Naive thymus-derived CD4-positive, alpha-beta T cell (primary cell): ENCODE measurements around the gene ADAMTS17. TPM values are rescaled to one million over a fixed set of nuclear protein-coding genes. Genes with fewer than 3 reads are reported as not detected.

Source experiments
- ATAC-seq: fragments of 150-1000 bp; cut with Tn5 transposase; 2 replicates; pipeline ENCODE4 v1.10.0; 2021; ENCODE audit warnings: mild to moderate bottlenecking, moderate library complexity
- CTCF ChIA-PET: fragments of 350-600 bp; sonication (Branson Sonifier 250); formaldehyde crosslinking; loops from one replicate; lab custom pipeline; 2021; ENCODE audit warnings: antibody characterized with exemption; lab: Charles Lee
- POLR2A ChIA-PET: fragments of 350-600 bp; sonication (Branson Sonifier 250); formaldehyde crosslinking; loops from one replicate; lab custom pipeline; 2021; ENCODE audit warnings: antibody characterized with exemption, inconsistent platforms; lab: Charles Lee
- DNase-seq, 9 donors: peaks; one replicate each; pipeline versions ENCODE4 v3.0.0 to v3.0.0-alpha.2; 2020 to 2022; ENCODE audit warnings: mixed read lengths in 1 of 9
- H3K27ac ChIP-seq: one replicate; pipeline ENCODE4 v1.7.0; 2013; ENCODE audit warnings: mild to moderate bottlenecking, low read depth, low read length, moderate library complexity
- H3K27me3 ChIP-seq, 2 donors: one replicate each; pipeline ENCODE4 v1.7.0; 2013; ENCODE audit warnings: low read length in 2 of 2, mild to moderate bottlenecking in 2 of 2, moderate library complexity in 2 of 2; ENCODE audit not compliant: control insufficient read depth in 2 of 2, insufficient read depth in 2 of 2
- H3K36me3 ChIP-seq, 3 experiments: 1 replicate in 2 of 3; 2 replicates in 1 of 3; pipeline ENCODE4 v1.7.0; 2013; ENCODE audit warnings: low read length in 3 of 3, mild to moderate bottlenecking in 3 of 3, moderate library complexity in 1 of 3; ENCODE audit not compliant: insufficient read depth in 3 of 3, control insufficient read depth in 2 of 3
- H3K4me1 ChIP-seq, 2 donors: one replicate each; pipeline ENCODE4 v1.7.0; 2013; ENCODE audit warnings: low read length in 2 of 2, mild to moderate bottlenecking in 2 of 2, moderate library complexity in 1 of 2; ENCODE audit not compliant: control insufficient read depth in 2 of 2, insufficient read depth in 2 of 2
- H3K4me3 ChIP-seq: 2 replicates; pipeline ENCODE4 v1.7.0; 2013; ENCODE audit warnings: mild to moderate bottlenecking, low read length
- H3K9me3 ChIP-seq, 3 experiments: 1 replicate in 2 of 3; 2 replicates in 1 of 3; pipeline ENCODE4 v1.7.0; 2013; ENCODE audit warnings: low read length in 3 of 3; ENCODE audit not compliant: control insufficient read depth in 2 of 3
- H3K27ac Mint-ChIP-seq, 9 donors: one replicate each; pipeline ENCODE4 v1.8.0; 2020 to 2022; ENCODE audit warnings: mixed read lengths in 9 of 9, mild to moderate bottlenecking in 8 of 9, moderate library complexity in 5 of 9, inconsistent platforms in 2 of 9
- H3K27me3 Mint-ChIP-seq, 5 donors: one replicate each; pipeline ENCODE4 v1.8.0; 2021 to 2022; ENCODE audit warnings: mixed read lengths in 5 of 5, mild to moderate bottlenecking in 1 of 5
- H3K36me3 Mint-ChIP-seq, 5 donors: one replicate each; pipeline ENCODE4 v1.8.0; 2020 to 2022; ENCODE audit warnings: mixed read lengths in 5 of 5, mild to moderate bottlenecking in 3 of 5, inconsistent platforms in 1 of 5
- H3K4me1 Mint-ChIP-seq, 7 donors: one replicate each; pipeline ENCODE4 v1.8.0; 2020 to 2022; ENCODE audit warnings: mixed read lengths in 7 of 7, mild to moderate bottlenecking in 3 of 7, inconsistent platforms in 1 of 7
- H3K4me3 Mint-ChIP-seq, 10 donors: one replicate each; pipeline ENCODE4 v1.8.0; 2020 to 2022; ENCODE audit warnings: mild to moderate bottlenecking in 10 of 10, mixed read lengths in 10 of 10, moderate library complexity in 6 of 10, inconsistent platforms in 2 of 10
- H3K9me3 Mint-ChIP-seq, 11 donors: one replicate each; pipeline ENCODE4 v1.8.0; 2020 to 2022; ENCODE audit warnings: mixed read lengths in 11 of 11, mild to moderate bottlenecking in 4 of 11, inconsistent platforms in 1 of 11, moderate library complexity in 1 of 11
- intact Hi-C, 2 donors: fragments of 100-400 bp; cut with micrococcal nuclease; formaldehyde crosslinking; loops; one replicate each; pipeline ENCODE4 v1.15.1; 2023
- polyA plus RNA-seq, 2 donors: library from polyadenylated mRNA; unstranded; fragments of 300-500 nt; fragmentation: Illumina TruSeq; gene quantifications; one replicate each; pipeline ENCODE4 v1.2.3, GENCODE V29; 2021
- total RNA-seq, 6 experiments: library from RNA in 5 of 6; stranded (reverse) in 5 of 6; gene quantifications; 1 replicate in 5 of 6; 2 replicates in 1 of 6; pipeline ENCODE4 v1.2.3 and lab custom pipeline; 2021 to 2026

ADAMTS17 gene
- total and polyA plus RNA-seq, 7 experiments from 2014 or later, result 1.5 to 13.5 (median 3.2) TPM

DNA sequence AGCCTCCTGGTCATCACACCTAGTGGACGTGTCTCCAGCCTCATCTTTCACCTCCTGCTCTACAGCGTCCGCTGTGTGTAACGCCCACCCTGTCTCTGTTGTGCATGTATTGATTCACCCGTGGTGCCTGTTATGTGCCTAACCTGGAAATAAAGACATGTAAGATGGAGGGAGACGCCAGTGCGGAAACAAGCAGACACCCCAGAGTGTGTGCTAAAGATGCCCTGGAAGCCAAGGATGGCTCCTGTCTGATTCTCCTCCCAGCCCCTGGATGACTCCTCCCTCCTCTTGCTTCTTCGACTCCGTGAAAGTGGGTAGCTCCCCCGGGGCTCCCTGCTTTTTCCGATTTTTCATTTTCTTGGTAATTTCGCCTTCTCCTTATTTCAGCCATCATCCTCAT, 241.8 kb downstream of the ADAMTS17 start:
- Mint-ChIP-seq H3K4me1 (no peaks in the 10 kb centered on the region), H3K4me3 (no peak overlapping the region), H3K27ac (peak overlapping the region in 1 of 9 donors; percentile 2), H3K9me3 (peaks cover 0 to 3% (median 0%) of the 10 kb centered on the region in 11 donors), H3K27me3 (no peaks in the 10 kb centered on the region), H3K36me3 (peaks cover 0 to 23% (median 0%) of the 10 kb centered on the region in 5 donors)
- no peak for ATAC-seq
- intact Hi-C loops, result no loop called here
- ChIA-PET CTCF (no interaction called here), POLR2A (no interaction called here)
- Histone ChIP-seq H3K4me1 (no peaks in the 10 kb centered on the region), H3K4me3 (no peak overlapping the region), H3K27ac (no peak overlapping the region), H3K27me3 (no peaks in the 10 kb centered on the region), H3K36me3 (no peaks in the 10 kb centered on the region), H3K9me3 (no peaks in the 10 kb centered on the region)
- no peak for DNase-seq

DNA sequence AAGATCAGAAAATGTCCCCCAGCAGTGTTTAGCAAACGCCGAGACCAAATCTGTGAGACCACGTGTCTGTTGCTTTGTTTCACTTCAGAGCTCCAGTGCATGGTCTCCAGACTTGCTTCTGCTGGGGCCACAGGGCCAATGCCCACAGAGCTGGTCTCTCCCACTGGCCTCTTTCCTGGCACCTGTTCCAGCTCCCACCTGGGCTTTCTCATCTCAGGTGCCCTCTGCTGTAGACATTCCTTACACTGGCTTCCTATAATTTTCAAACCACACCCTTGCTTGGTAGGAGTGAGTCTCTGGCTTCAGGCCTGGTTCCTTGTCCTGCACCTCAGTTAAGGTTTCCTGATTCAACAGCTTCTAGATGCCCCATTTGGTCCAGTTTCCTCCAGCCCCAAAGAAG, 243.1 kb downstream of the ADAMTS17 start:
- Mint-ChIP-seq H3K9me3 (peaks cover 0 to 3% (median 0%) of the 10 kb centered on the region in 11 donors), H3K4me3 (no peak overlapping the region), H3K4me1 (no peaks in the 10 kb centered on the region), H3K27me3 (no peaks in the 10 kb centered on the region), H3K36me3 (peaks cover 0 to 23% (median 0%) of the 10 kb centered on the region in 5 donors), H3K27ac (no peak overlapping the region)
- Histone ChIP-seq H3K36me3 (no peaks in the 10 kb centered on the region), H3K4me3 (no peak overlapping the region), H3K27ac (no peak overlapping the region), H3K9me3 (no peaks in the 10 kb centered on the region), H3K27me3 (no peaks in the 10 kb centered on the region), H3K4me1 (no peaks in the 10 kb centered on the region)
- DNase-seq (no peak), ATAC-seq (no peak)
- ChIA-PET POLR2A (no interaction called here), CTCF (no interaction called here)
- intact Hi-C loops, result no loop called here

DNA sequence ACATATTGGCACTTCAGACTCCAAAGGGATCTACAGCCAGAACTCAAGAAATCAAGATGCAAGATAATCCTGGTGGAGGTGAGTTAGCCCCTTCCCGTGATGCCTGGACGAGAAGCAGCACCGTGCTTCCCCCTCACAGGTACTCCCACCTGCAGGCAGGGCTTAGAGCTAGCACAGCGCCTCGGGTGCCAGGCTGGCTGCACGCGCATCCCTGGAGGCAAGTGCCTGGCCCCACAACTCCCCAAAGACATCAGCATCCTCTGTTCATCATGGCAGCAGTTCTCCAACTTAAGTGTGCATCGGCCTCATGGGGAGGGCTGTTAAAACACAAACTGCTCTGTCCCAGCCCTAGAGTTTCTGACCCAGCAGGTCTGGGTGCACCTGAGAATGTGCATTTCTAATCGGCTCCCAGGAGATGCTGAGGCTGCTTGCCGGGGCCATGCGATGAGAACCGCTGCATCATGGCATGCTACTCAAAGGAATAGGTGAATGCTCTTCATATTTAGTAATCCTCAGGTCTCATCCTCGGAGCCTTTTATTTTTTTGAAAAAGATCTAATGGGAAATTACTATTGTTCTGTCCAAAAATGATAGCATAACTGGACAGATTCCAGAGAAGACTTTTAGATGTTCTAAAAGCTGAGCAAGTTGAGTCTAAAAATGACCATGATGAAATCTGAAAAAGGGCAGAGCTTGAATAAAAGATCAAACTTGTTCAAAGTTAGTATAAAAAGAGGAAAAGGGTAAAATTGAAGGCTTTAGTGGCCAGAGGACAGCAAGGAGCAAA, 244.2 kb downstream of the ADAMTS17 start:
- H3K4me1 Mint-ChIP-seq, result no peaks in the 10 kb centered on the region
- no peaks in the 10 kb centered on the region for H3K27me3 Mint-ChIP-seq
- DNase-seq (no peak), ATAC-seq (no peak)
- Histone ChIP-seq H3K4me1 (no peaks in the 10 kb centered on the region), H3K4me3 (no peak overlapping the region), H3K27ac (no peak overlapping the region), H3K36me3 (no peaks in the 10 kb centered on the region), H3K9me3 (no peaks in the 10 kb centered on the region), H3K27me3 (no peaks in the 10 kb centered on the region)
- intact Hi-C loops, result no loop called here
- H3K36me3 Mint-ChIP-seq, result peaks cover 0 to 20% (median 0%) of the 10 kb centered on the region in 5 donors
- peaks cover 0 to 1% (median 0%) of the 10 kb centered on the region in 11 donors for H3K9me3 Mint-ChIP-seq
- ChIA-PET POLR2A (no interaction called here), CTCF (no interaction called here)
- H3K27ac Mint-ChIP-seq, result peak overlapping the region in 1 of 9 donors; percentile 53
- H3K4me3 Mint-ChIP-seq, result no peak overlapping the region

DNA sequence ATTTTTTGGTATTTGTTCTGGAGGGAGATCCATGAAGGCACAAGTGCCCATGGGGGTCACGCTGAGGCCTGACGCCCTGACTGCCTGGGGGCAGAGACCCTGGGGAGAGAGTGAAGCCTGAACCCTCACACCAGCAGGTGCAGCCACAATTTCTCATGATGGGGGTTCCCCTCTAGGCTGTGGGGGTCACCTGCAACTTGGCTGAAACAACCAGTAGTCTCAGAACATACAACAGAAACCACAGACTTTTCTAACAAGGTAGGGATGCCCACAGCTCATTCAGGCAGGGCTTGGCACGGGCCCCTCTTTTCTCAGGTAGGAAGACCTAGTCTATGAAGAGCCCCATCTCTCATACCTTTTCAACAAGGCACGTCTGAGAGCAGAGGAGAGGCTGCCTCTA, 245.1 kb downstream of the ADAMTS17 start:
- no peaks in the 10 kb centered on the region for H3K36me3 ChIP-seq
- DNase-seq (no peak), ATAC-seq (no peak)
- H3K27ac ChIP-seq, result no peak overlapping the region
- Mint-ChIP-seq H3K9me3 (peaks cover 0 to 1% (median 0%) of the 10 kb centered on the region in 11 donors), H3K27ac (no peak overlapping the region), H3K27me3 (no peaks in the 10 kb centered on the region), H3K36me3 (peaks cover 0 to 20% (median 0%) of the 10 kb centered on the region in 5 donors), H3K4me3 (no peak overlapping the region), H3K4me1 (no peaks in the 10 kb centered on the region)
- no peaks in the 10 kb centered on the region for H3K9me3 ChIP-seq
- no peaks in the 10 kb centered on the region for H3K27me3 ChIP-seq
- ChIA-PET POLR2A (no interaction called here), CTCF (no interaction called here)
- no peaks in the 10 kb centered on the region for H3K4me1 ChIP-seq
- intact Hi-C loops, result no loop called here
- no peak overlapping the region for H3K4me3 ChIP-seq

DNA sequence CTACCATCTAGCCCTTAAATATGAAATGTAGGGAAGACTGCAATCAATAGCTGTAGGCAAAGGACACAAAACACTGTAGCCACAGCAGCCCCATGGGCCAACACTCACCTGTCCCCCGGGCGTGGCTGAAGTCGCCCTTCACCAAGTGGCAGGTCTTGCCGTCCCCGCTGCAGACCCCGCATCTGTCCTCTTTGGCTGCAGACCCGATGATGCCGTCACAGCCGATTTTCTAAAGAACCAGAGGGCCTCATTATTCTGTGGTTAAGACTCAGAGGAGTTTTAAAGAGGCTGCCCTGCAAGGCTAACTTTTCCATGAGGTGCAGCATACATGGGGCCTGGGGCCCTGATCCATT, 245.6 kb downstream of the ADAMTS17 start:
- peaks cover 0 to 1% (median 0%) of the 10 kb centered on the region in 11 donors for H3K9me3 Mint-ChIP-seq
- no peak for DNase-seq
- H3K27me3 ChIP-seq, result no peaks in the 10 kb centered on the region
- no peaks in the 10 kb centered on the region for H3K27me3 Mint-ChIP-seq
- H3K27ac Mint-ChIP-seq, result no peak overlapping the region
- H3K36me3 ChIP-seq, result no peaks in the 10 kb centered on the region
- no peaks in the 10 kb centered on the region for H3K9me3 ChIP-seq
- no peaks in the 10 kb centered on the region for H3K4me1 ChIP-seq
- no peaks in the 10 kb centered on the region for H3K4me1 Mint-ChIP-seq
- POLR2A ChIA-PET, result no interaction called here
- H3K4me3 Mint-ChIP-seq, result no peak overlapping the region
- intact Hi-C loops, result no loop called here
- ATAC-seq, result no peak
- peaks cover 0 to 19% (median 0%) of the 10 kb centered on the region in 5 donors for H3K36me3 Mint-ChIP-seq
- no peak overlapping the region for H3K27ac ChIP-seq
- CTCF ChIA-PET, result no interaction called here
- H3K4me3 ChIP-seq, result no peak overlapping the region

DNA sequence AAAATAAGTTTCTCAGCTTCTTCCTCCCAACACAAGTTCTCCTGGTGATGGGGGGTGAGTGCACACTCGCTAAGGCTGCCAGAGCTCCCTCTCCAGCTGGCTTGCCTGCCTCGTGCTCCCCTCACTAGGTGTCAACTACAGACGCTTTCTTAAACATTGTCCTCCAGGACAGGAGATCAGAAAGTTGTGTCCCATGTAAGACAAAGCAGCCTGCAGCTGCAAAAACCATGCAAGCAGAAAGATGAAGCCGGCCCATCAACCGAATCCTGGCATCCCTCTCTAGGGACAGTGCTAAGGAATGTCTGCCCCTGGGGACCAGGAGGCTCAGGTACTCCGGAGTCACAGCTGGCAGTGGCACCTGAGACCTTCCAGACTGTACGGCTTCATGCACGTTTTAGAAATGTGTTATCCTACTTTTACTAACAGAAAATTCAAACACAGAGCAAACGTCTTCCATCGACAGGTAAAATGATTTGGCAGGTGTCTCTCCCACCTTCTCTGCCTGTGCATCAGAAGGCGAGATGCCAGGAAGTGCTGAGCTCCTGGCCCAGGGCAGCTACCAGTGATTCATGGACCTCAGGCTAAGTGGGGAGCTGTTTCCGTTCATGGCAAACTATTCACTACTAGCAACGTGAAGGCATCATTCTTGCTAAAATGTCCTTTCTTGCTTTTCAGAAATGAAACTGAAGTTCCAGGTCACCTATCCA, 246.1 kb downstream of the ADAMTS17 start:
- H3K9me3 ChIP-seq, result no peaks in the 10 kb centered on the region
- intact Hi-C loops, result no loop called here
- no peaks in the 10 kb centered on the region for H3K4me1 ChIP-seq
- H3K27me3 ChIP-seq, result no peaks in the 10 kb centered on the region
- Mint-ChIP-seq H3K27me3 (no peaks in the 10 kb centered on the region), H3K9me3 (peaks cover 0 to 1% (median 0%) of the 10 kb centered on the region in 11 donors), H3K36me3 (peaks cover 0 to 19% (median 0%) of the 10 kb centered on the region in 5 donors), H3K4me3 (no peak overlapping the region), H3K4me1 (no peaks in the 10 kb centered on the region), H3K27ac (no peak overlapping the region)
- no peak overlapping the region for H3K27ac ChIP-seq
- POLR2A ChIA-PET, result no interaction called here
- CTCF ChIA-PET, result no interaction called here
- no peak for ATAC-seq
- no peaks in the 10 kb centered on the region for H3K36me3 ChIP-seq
- no peak overlapping the region for H3K4me3 ChIP-seq
- no peak for DNase-seq
